WI38 (cell line): ENCODE measurements around the gene AGPAT2.

Experiments
- H3K4me3 ChIP-seq: 2 replicates; pipeline ENCODE4 v1.5.1; 2011; ENCODE audit warnings: low read depth, mild to moderate bottlenecking, control low read depth, low read length
- TF ChIP-seq, protein P1 (sequence below): IDR thresholded peaks from 2 replicates; pipeline ENCODE4 v1.5.1; 2012; ENCODE audit warnings: low read depth, mild to moderate bottlenecking, control low read depth, low read length

AGPAT2 gene

DNA sequence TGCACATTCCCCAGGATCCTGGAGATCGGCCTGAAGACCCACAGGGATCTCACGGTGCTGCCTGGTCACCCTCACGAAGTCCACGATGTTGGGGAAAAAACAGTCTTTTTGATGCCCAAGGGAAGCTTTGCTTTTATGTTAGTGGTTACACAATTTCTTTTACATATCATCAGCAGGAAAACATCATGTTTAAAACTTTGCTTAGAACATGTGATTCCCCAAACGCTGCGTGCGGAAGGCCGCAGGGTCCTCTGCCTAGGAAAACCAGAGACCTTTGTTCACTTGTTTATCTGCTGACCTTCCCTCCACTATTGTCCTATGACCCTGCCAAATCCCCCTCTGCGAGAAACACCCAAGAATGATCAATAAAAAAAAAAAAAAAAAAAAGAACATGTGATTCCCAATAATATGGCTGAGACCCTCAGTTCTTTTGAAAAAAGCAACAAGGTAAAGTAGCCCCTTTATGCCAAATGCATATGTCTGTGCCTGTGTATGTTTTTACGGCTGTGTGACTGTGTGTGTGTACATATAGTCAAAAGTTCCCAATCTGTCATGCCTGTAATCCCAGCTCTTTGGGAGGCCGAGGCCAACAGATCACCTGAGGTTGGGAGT lies 11.5 kb upstream of the AGPAT2 start:
- no peak overlapping the region for H3K4me3 ChIP-seq
- TF ChIP-seq, protein P1, sequence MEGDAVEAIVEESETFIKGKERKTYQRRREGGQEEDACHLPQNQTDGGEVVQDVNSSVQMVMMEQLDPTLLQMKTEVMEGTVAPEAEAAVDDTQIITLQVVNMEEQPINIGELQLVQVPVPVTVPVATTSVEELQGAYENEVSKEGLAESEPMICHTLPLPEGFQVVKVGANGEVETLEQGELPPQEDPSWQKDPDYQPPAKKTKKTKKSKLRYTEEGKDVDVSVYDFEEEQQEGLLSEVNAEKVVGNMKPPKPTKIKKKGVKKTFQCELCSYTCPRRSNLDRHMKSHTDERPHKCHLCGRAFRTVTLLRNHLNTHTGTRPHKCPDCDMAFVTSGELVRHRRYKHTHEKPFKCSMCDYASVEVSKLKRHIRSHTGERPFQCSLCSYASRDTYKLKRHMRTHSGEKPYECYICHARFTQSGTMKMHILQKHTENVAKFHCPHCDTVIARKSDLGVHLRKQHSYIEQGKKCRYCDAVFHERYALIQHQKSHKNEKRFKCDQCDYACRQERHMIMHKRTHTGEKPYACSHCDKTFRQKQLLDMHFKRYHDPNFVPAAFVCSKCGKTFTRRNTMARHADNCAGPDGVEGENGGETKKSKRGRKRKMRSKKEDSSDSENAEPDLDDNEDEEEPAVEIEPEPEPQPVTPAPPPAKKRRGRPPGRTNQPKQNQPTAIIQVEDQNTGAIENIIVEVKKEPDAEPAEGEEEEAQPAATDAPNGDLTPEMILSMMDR = no peak

DNA sequence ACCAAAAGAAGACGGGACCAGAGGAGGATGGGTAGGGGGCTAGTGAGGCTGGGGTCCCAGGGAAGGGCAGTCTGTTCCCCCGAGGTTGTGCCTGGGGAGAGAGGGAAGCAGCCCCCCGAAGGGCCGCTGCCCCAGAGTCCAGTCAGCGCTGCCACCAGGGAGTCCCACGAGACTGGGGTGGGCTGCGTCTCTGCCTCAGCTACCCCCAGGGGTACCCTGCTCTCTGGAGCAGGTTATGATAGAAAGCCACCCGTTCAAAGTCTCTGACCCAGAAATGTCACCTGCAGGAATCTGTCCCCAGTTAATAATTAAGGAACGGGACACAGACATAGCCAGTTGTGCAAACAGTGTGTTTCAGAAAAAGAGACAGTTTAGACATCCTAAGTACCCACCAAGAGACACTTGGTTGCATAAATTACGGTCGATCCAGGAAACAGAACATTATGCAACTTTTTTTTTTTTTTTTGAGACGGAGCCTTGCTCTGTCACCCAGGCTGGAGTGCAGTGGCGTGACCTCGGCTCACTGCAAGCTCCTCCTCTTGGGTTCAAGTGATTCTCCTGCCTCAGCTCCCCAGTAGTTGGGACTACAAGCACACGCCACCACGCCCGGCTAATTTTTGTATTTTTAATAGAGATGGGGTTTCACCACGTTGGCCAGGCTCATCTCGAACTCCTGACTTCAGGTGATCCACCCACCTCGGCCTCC lies 10.7 kb upstream of the AGPAT2 start:
- H3K4me3 ChIP-seq = no peak overlapping the region
- TF ChIP-seq, protein P1 = no peak

DNA sequence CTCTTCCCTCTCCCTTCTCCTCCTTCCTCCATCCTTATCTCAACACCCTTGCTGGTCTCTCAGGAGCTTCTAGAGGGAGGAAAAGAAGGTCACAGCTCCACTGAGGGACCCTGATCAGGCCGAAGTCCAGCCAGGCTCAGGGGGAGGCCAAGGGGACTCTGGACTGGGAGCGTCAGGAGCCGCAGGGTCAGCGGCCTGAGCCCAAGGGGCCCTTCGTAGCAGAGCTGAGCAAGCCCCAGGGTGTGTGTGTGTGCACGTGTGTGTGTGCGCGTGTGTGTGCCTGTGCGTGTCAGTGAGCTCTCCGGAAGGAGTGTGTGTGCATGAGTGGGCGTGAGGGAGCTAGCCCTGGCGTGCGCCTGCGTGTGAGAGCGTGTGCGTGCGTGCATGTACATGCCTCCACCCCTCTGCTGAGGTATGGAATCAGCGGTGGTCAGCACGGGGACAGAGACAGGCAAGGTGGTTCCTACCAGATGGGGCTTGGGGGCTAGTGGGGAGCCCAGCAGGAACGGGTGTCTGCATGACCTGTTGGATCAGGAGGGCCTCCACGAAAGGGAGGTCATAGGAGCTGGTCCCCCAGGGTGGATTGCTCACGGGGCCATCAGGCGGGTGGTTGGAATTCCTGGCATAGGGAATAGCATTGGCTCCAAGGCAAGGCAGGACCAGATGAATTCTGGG lies 10.0 kb upstream of the AGPAT2 start:
- H3K4me3 ChIP-seq = no peak overlapping the region
- TF ChIP-seq, protein P1 = no peak

DNA sequence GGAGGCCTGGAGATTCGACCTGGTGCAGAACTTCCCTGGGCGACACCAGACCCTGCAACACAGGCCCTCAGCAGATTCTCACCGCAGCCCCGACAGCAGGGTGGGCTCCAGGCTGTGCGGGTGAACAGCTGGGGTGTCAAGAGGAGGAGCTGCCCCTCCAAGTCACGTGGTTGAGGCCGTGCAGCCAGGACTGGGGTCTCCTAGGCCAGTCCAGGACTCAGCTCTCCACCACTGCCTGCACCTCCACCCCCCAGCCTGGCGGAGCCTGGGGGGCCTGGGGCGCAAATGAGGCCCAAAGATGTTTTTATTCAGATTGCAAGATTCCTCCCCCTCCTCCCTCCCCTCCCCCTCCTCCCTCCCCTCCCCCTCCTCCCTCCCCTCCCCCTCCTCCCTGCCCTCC lies 9.2 kb upstream of the AGPAT2 start:
- TF ChIP-seq, protein P1 = no peak
- H3K4me3 ChIP-seq = no peak overlapping the region

DNA sequence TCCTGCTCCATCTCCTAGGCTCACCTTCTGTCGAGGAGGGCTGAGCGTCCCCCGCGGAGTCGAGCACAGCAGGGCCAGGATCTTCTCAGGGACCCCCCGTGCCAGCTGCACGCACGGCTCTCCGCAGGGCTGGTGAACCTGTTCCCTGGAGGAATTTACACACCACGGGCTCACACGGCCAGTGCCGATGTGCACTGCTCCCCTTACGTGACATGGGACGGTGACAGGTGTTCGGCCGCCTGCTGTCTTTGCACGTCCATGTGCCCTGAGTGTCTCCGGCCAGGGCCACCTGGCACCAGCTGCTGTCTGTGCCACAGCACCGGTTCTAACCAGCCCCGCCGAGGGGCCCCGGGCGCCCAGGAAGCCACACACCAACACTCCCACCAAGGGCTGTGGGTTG lies 8.7 kb upstream of the AGPAT2 start:
- no peak overlapping the region for H3K4me3 ChIP-seq
- TF ChIP-seq, protein P1 = no peak

DNA sequence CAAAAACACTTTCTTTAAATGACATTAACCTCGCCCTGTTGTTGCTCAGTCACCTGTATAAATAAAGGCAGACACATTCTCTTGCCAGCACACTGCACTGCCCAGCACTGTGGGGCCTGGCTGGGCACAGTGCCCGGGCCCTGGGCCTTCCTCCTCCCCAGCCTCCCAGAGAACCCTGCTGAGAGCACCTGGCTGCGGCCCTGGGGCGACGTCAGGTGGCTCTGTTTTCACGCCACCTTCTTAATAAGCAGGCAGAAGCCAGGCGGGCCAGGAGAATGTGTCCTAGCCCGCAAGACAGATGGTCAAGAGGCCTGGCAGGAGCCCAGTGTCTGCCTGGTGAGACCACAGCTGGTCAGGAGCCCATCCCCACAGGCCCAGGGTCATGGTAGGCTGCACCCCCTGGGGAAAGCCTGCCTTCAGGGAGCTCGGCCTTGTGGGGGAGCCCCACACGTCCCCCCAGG lies 8.2 kb upstream of the AGPAT2 start:
- H3K4me3 ChIP-seq = no peak overlapping the region
- TF ChIP-seq, protein P1 = no peak

DNA sequence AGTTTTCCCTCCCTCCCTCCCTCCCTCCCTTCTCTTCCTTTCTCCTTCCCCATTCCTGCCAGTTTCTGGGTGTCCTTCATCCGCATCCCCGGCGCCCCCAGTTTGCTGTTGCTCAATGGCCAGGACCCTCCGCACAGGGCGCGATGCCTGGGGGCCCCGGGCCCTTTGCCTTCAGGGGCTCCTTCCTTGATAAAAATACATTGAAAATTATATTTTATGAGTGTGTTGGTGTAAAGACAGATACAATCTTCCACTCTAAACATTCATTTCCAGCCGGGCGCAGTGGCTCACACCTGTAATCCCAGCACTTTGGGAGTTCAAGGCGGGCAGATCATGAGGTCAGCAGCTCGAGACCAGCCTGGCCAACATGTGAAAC lies 7.6 kb upstream of the AGPAT2 start:
- H3K4me3 ChIP-seq = no peak overlapping the region
- TF ChIP-seq, protein P1 = no peak
